Heart right ventricle (tissue), 16 donors: ENCODE data around the gene FBXL5. TPM values are rescaled to one million over a fixed set of nuclear protein-coding genes. Genes with fewer than 3 reads are reported as not detected.

Experiments
- ATAC-seq, 8 donors: fragments of 200-7000 bp; cut with Tn5 transposase; one replicate each; pipeline ENCODE4 v1.9.1; 2020; ENCODE audit warnings: mild to moderate bottlenecking in 8 of 8, moderate library complexity in 8 of 8, moderate number of reproducible peaks in 1 of 8
- DNase-seq, 2 donors: peaks; one replicate each; pipeline ENCODE4 v3.0.0-alpha.2; 2020
- H3K27ac ChIP-seq, 10 donors: fragments of 200-600 bp; sonication (generic) in 2 of 10; one replicate each; pipeline versions ENCODE4 v1.5.0 to v1.8.0; 2020 to 2022; ENCODE audit warnings: mild to moderate bottlenecking in 3 of 10
- H3K27me3 ChIP-seq, 7 donors: fragments of 200-600 bp; one replicate each; pipeline ENCODE4 v1.8.0; 2021 to 2022; ENCODE audit warnings: mild to moderate bottlenecking in 2 of 7
- H3K36me3 ChIP-seq, 9 donors: fragments of 200-600 bp; sonication (generic) in 1 of 9; one replicate each; pipeline versions ENCODE4 v1.5.0 to v1.8.0; 2020 to 2022; ENCODE audit warnings: mild to moderate bottlenecking in 2 of 9
- H3K4me1 ChIP-seq, 9 donors: fragments of 200-600 bp; sonication (generic) in 1 of 9; one replicate each; pipeline versions ENCODE4 v1.5.0 to v1.8.0; 2020 to 2022; ENCODE audit warnings: mild to moderate bottlenecking in 4 of 9
- H3K4me3 ChIP-seq, 10 donors: fragments of 200-600 bp; sonication (generic) in 2 of 10; one replicate each; pipeline versions ENCODE4 v1.5.0 to v1.8.0; 2020 to 2022; ENCODE audit warnings: mild to moderate bottlenecking in 7 of 10, moderate library complexity in 2 of 10
- H3K9me3 ChIP-seq, 11 donors: fragments of 200-600 bp in 10 of 11; sonication (generic) in 2 of 11; one replicate each; pipeline versions ENCODE4 v1.5.0 to v1.8.0; 2013 to 2022; ENCODE audit warnings: mild to moderate bottlenecking in 2 of 11, control low read depth in 1 of 11, moderate library complexity in 1 of 11
- CTCF ChIP-seq, 9 donors: fragments of 200-600 bp; sonication (generic) in 2 of 9; IDR thresholded peaks; one replicate each; pipeline versions ENCODE4 v1.5.0 to v1.8.0; 2021 to 2022; ENCODE audit warnings: antibody characterized with exemption in 9 of 9, mild to moderate bottlenecking in 5 of 9, moderate library complexity in 1 of 9
- WGBS, 2 donors: extraction: QIAGEN DNeasy Blood & Tissue Kit; methylation state at CpG; one replicate each; pipeline ENCODE4 v1.1.7; 2013; ENCODE audit warnings: inconsistent platforms in 1 of 2; 5-methylcytosine and 5-hydroxymethylcytosine counted together
- intact Hi-C, 10 donors: fragments of 100-400 bp; cut with DNase I; formaldehyde crosslinking; loops; one replicate each; pipeline versions ENCODE4 v1.11.1 to v1.14.2; 2022
- polyA plus RNA-seq, 2 donors: library from polyadenylated mRNA; stranded (reverse); fragments of 200-250 nt; gene quantifications; one replicate each; pipeline ENCODE4 v1.2.3, GENCODE V29; 2013
- total RNA-seq, 10 donors: library from RNA; stranded (reverse); fragmentation: NEBNext Ultra II Directional in 3 of 10; extraction: Animal tissue kit (Norgen Biotek cat#: 25700) in 3 of 10; gene quantifications; one replicate each; pipeline versions ENCODE4 v1.2.1 to v1.2.4, GENCODE V29; 2021 to 2023
- donor health status: Arrhythmogenic right ventricular cardiomyopathy.
- donor health status: ischemic (EF 13 %, LVEDD 7.1; RV severe dilation, severe dysfunction).
- donor health status: healthy with polysubstance abuse.
- donor health status: DM: no; HTN: yes; CAD: no.
- donor health status: DM: no; HTN: no; CAD: no.
- donor health status: ischemic (EF 25% LVEDD 6.9; RV normal size, moderate dysfunction).
- donor health status: ischemic (EF 25% LVEDD 5.7; RV mildly dilated, moderate dysfunction).
- donor health status: healthy.
- donor health status: DM: yes; HTN: yes; CAD: no.
- donor health status: Ischemic cardiomyopathy.
- donor health status: ischemic (EF 35%, LVEDD 5.7; RV mildly dilated, moderate dysfunction).
- donor health status: nonischemic (EF 11% LVEDD 7.7; RV severe dilation, severe dysfunction).
- donor health status: DM: yes; HTN: yes; CAD: no.
- donor health status: PGD.
- donor health status: ischemic (EF 29% LVEDD 5.4; RV normal size, mild dysfunction).
- donor health status: nonischemic (EF 23%, LVEDD 6.1; RV moderate dilation, normal function).

The FBXL5 gene
- total and polyA plus RNA-seq, 12 donors: 32.8 to 102 (median 74.1) TPM

- DNase-seq (no peak), ATAC-seq (no peak)
- peaks cover 0 to 3% (median 0%) of the 10 kb centered on the region in 9 donors for H3K36me3 ChIP-seq
- no peak overlapping the region for H3K27ac ChIP-seq
- no peak overlapping the region for H3K4me3 ChIP-seq
- H3K27me3 ChIP-seq: no peaks in the 10 kb centered on the region
- intact Hi-C loops: no loop called here
- no peak for TF ChIP-seq CTCF (IDR thresholded peaks at IDR 0.05)
- H3K9me3 ChIP-seq: no peaks in the 10 kb centered on the region
- WGBS, 2 donors: 92 to 97% methylated on average over 4 of the region's 4 CpGs
- peaks cover 0 to 35% (median 6%) of the 10 kb centered on the region in 9 donors for H3K4me1 ChIP-seq
These were observed 39.3 kb upstream of the FBXL5 start for GRCh38 chr4:15694431-15694830.

GRCh38 chr4:15692602-15693001 is 37.4 kb upstream of the FBXL5 start:
- ATAC-seq: no peak
- Histone ChIP-seq H3K27ac (peak overlapping the region in 1 of 10 donors; percentile 75), H3K4me1 (peaks cover 0 to 40% (median 6%) of the 10 kb centered on the region in 9 donors), H3K4me3 (no peak overlapping the region), H3K27me3 (no peaks in the 10 kb centered on the region), H3K36me3 (peaks cover 0 to 20% (median 5%) of the 10 kb centered on the region in 9 donors), H3K9me3 (no peaks in the 10 kb centered on the region)
- TF ChIP-seq CTCF (IDR thresholded peaks at IDR 0.05): no peak
- 88% methylated on average over 2 of the region's 2 CpGs for WGBS, 2 donors
- DNase-seq: no peak
- intact Hi-C loops: no loop called here

- Histone ChIP-seq H3K9me3 (no peaks in the 10 kb centered on the region), H3K36me3 (peaks cover 0 to 31% (median 12%) of the 10 kb centered on the region in 9 donors), H3K4me1 (peaks cover 0 to 40% (median 6%) of the 10 kb centered on the region in 9 donors), H3K27me3 (no peaks in the 10 kb centered on the region), H3K27ac (peak overlapping the region in 9 of 10 donors; percentile 6 to 75 (median 50)), H3K4me3 (no peak overlapping the region)
- no peak for DNase-seq
- no peak for TF ChIP-seq CTCF (IDR thresholded peaks at IDR 0.05)
- peak in 6 of 8 donors; percentile 22 to 66 (median 46) for ATAC-seq
- 58 to 70% methylated on average over 3 of the region's 3 CpGs for WGBS, 2 donors
- intact Hi-C loops: no loop called here
These were observed 36.4 kb upstream of the FBXL5 start for GRCh38 chr4:15691346-15692135.

GRCh38 chr4:15690020-15690809 is 35.1 kb upstream of the FBXL5 start:
- peak in 1 of 2 donors; percentile 19 for DNase-seq
- Histone ChIP-seq H3K4me3 (peak overlapping the region in 1 of 10 donors; percentile 11), H3K4me1 (peaks cover 0 to 46% (median 6%) of the 10 kb centered on the region in 9 donors), H3K9me3 (no peaks in the 10 kb centered on the region), H3K36me3 (peaks cover 0 to 43% (median 15%) of the 10 kb centered on the region in 9 donors), H3K27ac (peak overlapping the region in 7 of 10 donors; percentile 24 to 75 (median 52)), H3K27me3 (no peaks in the 10 kb centered on the region)
- WGBS, 2 donors: 54 to 58% methylated on average over 7 of the region's 7 CpGs
- TF ChIP-seq CTCF (IDR thresholded peaks at IDR 0.05): no peak
- intact Hi-C loops: no loop called here
- ATAC-seq: peak in 7 of 8 donors; percentile 67 to 89 (median 83)
